Liver (tissue), 9 donors: ENCODE results near the gene IGF1R. TPM values are rescaled to one million over a fixed set of nuclear protein-coding genes. Genes with fewer than 3 reads are reported as not detected.

ENCODE experiments used
- DNase-seq: peaks from one replicate; pipeline ENCODE4 v3.0.0-alpha.2; 2017; ENCODE audit warnings: low spot score
- H3K27ac ChIP-seq, 2 donors: one replicate each; pipeline ENCODE4 v1.7.0; 2013; ENCODE audit warnings: inconsistent platforms in 2 of 2, low read length in 2 of 2, control low read depth in 1 of 2, low read depth in 1 of 2, mild to moderate bottlenecking in 1 of 2
- H3K27me3 ChIP-seq, 4 donors: one replicate each; pipeline versions ENCODE4 v1.6.1 to v1.7.0; 2013; ENCODE audit warnings: low read length in 3 of 4, inconsistent platforms in 1 of 4, mild to moderate bottlenecking in 1 of 4, moderate library complexity in 1 of 4; ENCODE audit not compliant: control insufficient read depth in 4 of 4, insufficient read depth in 4 of 4
- H3K36me3 ChIP-seq, 4 donors: one replicate each; pipeline versions ENCODE4 v1.6.1 to v1.7.0; 2013; ENCODE audit warnings: low read length in 3 of 4, mild to moderate bottlenecking in 3 of 4, low read depth in 1 of 4, moderate library complexity in 1 of 4; ENCODE audit not compliant: control insufficient read depth in 4 of 4, insufficient read depth in 3 of 4
- H3K4me1 ChIP-seq, 4 donors: one replicate each; pipeline versions ENCODE4 v1.6.1 to v1.7.0; 2013; ENCODE audit warnings: low read length in 3 of 4, mild to moderate bottlenecking in 3 of 4, moderate library complexity in 1 of 4; ENCODE audit not compliant: control insufficient read depth in 4 of 4, insufficient read depth in 4 of 4
- H3K4me3 ChIP-seq, 3 donors: one replicate each; pipeline versions ENCODE4 v1.6.1 to v1.7.0; 2013; ENCODE audit warnings: low read length in 3 of 3, control low read depth in 1 of 3, low read depth in 1 of 3, mild to moderate bottlenecking in 1 of 3
- H3K9ac ChIP-seq, 2 donors: one replicate each; pipeline ENCODE4 v1.7.0; 2013; ENCODE audit warnings: low read length in 2 of 2, mild to moderate bottlenecking in 2 of 2, moderate library complexity in 2 of 2, control low read depth in 1 of 2, low read depth in 1 of 2
- H3K9me3 ChIP-seq, 4 donors: one replicate each; pipeline versions ENCODE4 v1.6.1 to v1.7.0; 2013; ENCODE audit warnings: low read length in 3 of 4; ENCODE audit not compliant: control insufficient read depth in 4 of 4
- EGR1 ChIP-seq, 2 donors: IDR thresholded peaks; 2 replicates each; pipeline ENCODE4 v1.6.1; 2016 to 2018; ENCODE audit warnings: antibody characterized with exemption in 2 of 2, low read depth in 2 of 2
- FOXA1 ChIP-seq: IDR thresholded peaks from 2 replicates; pipeline ENCODE4 v1.6.1; 2016; ENCODE audit warnings: antibody characterized with exemption
- FOXA2 ChIP-seq: IDR thresholded peaks from 2 replicates; pipeline ENCODE4 v1.6.1; 2016; ENCODE audit warnings: antibody characterized with exemption
- GABPA ChIP-seq, 2 donors: IDR thresholded peaks in 1 of 2; conservative IDR thresholded peaks in 1 of 2; 2 replicates each; pipeline ENCODE4 v1.6.1; 2016; ENCODE audit warnings: antibody characterized with exemption in 2 of 2, mild to moderate bottlenecking in 1 of 2, moderate library complexity in 1 of 2
- HNF4A ChIP-seq, 2 donors: conservative IDR thresholded peaks; 2 replicates each; pipeline ENCODE4 v1.6.1; 2016; ENCODE audit warnings: antibody characterized with exemption in 2 of 2, mild to moderate bottlenecking in 2 of 2
- HNF4G ChIP-seq: IDR thresholded peaks from 2 replicates; pipeline ENCODE4 v1.6.1; 2016; ENCODE audit warnings: antibody characterized with exemption
- JUND ChIP-seq, 2 donors: IDR thresholded peaks; 2 replicates each; pipeline ENCODE4 v1.6.1; 2016; ENCODE audit warnings: antibody characterized with exemption in 2 of 2
- NR2F2 ChIP-seq: IDR thresholded peaks from 2 replicates; pipeline ENCODE4 v1.6.1; 2016; ENCODE audit warnings: antibody characterized with exemption
- RAD21 ChIP-seq, 2 donors: IDR thresholded peaks; 2 replicates each; pipeline ENCODE4 v1.6.1; 2016; ENCODE audit warnings: antibody characterized with exemption in 2 of 2, mild to moderate bottlenecking in 2 of 2
- SP1 ChIP-seq: IDR thresholded peaks from 2 replicates; pipeline ENCODE4 v1.6.1; 2018; ENCODE audit warnings: antibody characterized with exemption, mild to moderate bottlenecking
- TAF1 ChIP-seq: conservative IDR thresholded peaks from 2 replicates; pipeline ENCODE4 v1.6.1; 2016; ENCODE audit warnings: antibody characterized with exemption, mild to moderate bottlenecking
- YY1 ChIP-seq: IDR thresholded peaks from 2 replicates; pipeline ENCODE4 v1.6.1; 2016; ENCODE audit warnings: antibody characterized with exemption, mild to moderate bottlenecking
- WGBS: extraction: QIAGEN DNeasy Blood & Tissue Kit; methylation state at CpG from one replicate; pipeline ENCODE4 v1.1.7; 2013; 5-methylcytosine and 5-hydroxymethylcytosine counted together
- polyA plus RNA-seq, 2 donors: library from polyadenylated mRNA; stranded (reverse) in 1 of 2; unstranded in 1 of 2; fragments of 200-250 nt in 1 of 2; fragments of >200 nt in 1 of 2; fragmentation: Nextera tagmentation in 1 of 2; extraction: Ambion mirVana in 1 of 2; gene quantifications; one replicate each; pipeline versions ENCODE4 v1.2.1 to v1.2.3, GENCODE V29; 2013 to 2015
- total RNA-seq, 2 donors: library from RNA; depleted of rRNA; stranded (reverse); fragments of >200 nt; gene quantifications; one replicate each; pipeline ENCODE4 v1.2.3, GENCODE V29; 2014
- TF ChIP-seq, protein P1 (sequence below): IDR thresholded peaks from 2 replicates; pipeline ENCODE4 v1.6.1; 2016; ENCODE audit warnings: antibody characterized with exemption
- TF ChIP-seq, protein P2 (sequence below): IDR thresholded peaks from 2 replicates; pipeline ENCODE4 v1.6.1; 2016; ENCODE audit warnings: antibody characterized with exemption, mild to moderate bottlenecking
- TF ChIP-seq, protein P3 (sequence below): IDR thresholded peaks from 2 replicates; pipeline ENCODE4 v1.6.1; 2016; ENCODE audit warnings: antibody characterized with exemption
- TF ChIP-seq, protein P4 (sequence below): fragments of 150-350 bp; IDR thresholded peaks from 2 replicates; pipeline ENCODE4 v1.5.1; 2017; ENCODE audit warnings: improper control_type of control experiment, low read depth, low read length; ENCODE audit not compliant: missing input control
- TF ChIP-seq, protein P5 (sequence below): IDR thresholded peaks from 2 replicates; pipeline ENCODE4 v1.6.1; 2016; ENCODE audit warnings: antibody characterized with exemption
- donor health status: healthy.
- donor health status: healthy.
- donor health status: healthy.
- donor health status: healthy.
- donor health status: healthy.

The IGF1R gene
- total and polyA plus RNA-seq, 4 donors = 0.69 to 10.3 (median 3.2) TPM

DNA sequence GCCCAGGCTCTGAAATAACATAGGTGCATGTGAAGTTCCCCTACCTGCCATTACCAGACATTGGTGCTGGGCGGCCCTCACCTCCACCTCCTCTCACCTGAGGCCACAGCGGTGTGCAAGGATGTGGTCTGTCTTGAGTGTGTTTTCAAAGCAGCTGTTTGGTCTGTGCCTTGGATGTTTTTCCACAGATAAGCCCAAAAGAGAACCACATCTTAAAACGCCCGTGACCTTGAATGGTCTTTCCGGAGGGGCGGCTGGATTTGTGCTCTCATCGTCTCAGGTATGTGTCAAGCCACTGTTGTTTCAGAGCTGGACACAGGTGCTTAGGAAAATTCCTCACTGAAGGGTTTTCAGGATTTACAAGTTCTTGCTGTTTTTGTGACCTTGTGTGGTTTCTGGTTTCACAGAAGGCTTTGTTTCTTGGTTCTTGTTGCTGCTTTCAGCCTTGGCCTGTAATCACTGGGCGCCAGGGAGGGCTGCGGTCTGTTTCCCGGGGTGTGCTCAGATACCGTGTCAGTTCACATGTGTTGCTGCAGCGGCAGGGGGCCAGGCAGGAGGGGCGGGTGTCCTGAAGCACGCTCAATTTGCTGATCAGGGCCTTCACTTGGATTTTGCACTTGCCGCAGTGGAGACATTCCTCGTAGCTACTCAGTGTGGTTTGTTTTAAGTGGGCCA is 128.4 kb downstream of the IGF1R start:
- 65% methylated on average over 16 of the region's 16 CpGs for WGBS
- H3K27ac ChIP-seq = no peak overlapping the region
- no peak overlapping the region for H3K4me3 ChIP-seq
- H3K9ac ChIP-seq = no peak overlapping the region
- DNase-seq = peak; percentile 76
- H3K9me3 ChIP-seq = no peaks in the 10 kb centered on the region
- TF ChIP-seq, protein P1, sequence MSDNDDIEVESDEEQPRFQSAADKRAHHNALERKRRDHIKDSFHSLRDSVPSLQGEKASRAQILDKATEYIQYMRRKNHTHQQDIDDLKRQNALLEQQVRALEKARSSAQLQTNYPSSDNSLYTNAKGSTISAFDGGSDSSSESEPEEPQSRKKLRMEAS = no peak
- TF ChIP-seq, protein P2, sequence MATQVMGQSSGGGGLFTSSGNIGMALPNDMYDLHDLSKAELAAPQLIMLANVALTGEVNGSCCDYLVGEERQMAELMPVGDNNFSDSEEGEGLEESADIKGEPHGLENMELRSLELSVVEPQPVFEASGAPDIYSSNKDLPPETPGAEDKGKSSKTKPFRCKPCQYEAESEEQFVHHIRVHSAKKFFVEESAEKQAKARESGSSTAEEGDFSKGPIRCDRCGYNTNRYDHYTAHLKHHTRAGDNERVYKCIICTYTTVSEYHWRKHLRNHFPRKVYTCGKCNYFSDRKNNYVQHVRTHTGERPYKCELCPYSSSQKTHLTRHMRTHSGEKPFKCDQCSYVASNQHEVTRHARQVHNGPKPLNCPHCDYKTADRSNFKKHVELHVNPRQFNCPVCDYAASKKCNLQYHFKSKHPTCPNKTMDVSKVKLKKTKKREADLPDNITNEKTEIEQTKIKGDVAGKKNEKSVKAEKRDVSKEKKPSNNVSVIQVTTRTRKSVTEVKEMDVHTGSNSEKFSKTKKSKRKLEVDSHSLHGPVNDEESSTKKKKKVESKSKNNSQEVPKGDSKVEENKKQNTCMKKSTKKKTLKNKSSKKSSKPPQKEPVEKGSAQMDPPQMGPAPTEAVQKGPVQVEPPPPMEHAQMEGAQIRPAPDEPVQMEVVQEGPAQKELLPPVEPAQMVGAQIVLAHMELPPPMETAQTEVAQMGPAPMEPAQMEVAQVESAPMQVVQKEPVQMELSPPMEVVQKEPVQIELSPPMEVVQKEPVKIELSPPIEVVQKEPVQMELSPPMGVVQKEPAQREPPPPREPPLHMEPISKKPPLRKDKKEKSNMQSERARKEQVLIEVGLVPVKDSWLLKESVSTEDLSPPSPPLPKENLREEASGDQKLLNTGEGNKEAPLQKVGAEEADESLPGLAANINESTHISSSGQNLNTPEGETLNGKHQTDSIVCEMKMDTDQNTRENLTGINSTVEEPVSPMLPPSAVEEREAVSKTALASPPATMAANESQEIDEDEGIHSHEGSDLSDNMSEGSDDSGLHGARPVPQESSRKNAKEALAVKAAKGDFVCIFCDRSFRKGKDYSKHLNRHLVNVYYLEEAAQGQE = no peak
- TF ChIP-seq RAD21 (IDR thresholded peaks at IDR 0.05) (no peak), EGR1 (IDR thresholded peaks at IDR 0.05; ENCODE audit: low read depth in 2 of 2) (no peak), TAF1 (no peak), GABPA (IDR thresholded peaks at IDR 0.05 in 1 of 2, conservative IDR thresholded peaks at IDR 0.05 in 1 of 2) (no peak), JUND (IDR thresholded peaks at IDR 0.05) (no peak), HNF4A (conservative IDR thresholded peaks at IDR 0.05) (no peak), FOXA2 (no peak), NR2F2 (no peak)
- TF ChIP-seq, protein P3, sequence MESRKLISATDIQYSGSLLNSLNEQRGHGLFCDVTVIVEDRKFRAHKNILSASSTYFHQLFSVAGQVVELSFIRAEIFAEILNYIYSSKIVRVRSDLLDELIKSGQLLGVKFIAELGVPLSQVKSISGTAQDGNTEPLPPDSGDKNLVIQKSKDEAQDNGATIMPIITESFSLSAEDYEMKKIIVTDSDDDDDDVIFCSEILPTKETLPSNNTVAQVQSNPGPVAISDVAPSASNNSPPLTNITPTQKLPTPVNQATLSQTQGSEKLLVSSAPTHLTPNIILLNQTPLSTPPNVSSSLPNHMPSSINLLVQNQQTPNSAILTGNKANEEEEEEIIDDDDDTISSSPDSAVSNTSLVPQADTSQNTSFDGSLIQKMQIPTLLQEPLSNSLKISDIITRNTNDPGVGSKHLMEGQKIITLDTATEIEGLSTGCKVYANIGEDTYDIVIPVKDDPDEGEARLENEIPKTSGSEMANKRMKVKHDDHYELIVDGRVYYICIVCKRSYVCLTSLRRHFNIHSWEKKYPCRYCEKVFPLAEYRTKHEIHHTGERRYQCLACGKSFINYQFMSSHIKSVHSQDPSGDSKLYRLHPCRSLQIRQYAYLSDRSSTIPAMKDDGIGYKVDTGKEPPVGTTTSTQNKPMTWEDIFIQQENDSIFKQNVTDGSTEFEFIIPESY = no peak
- TF ChIP-seq, protein P4, sequence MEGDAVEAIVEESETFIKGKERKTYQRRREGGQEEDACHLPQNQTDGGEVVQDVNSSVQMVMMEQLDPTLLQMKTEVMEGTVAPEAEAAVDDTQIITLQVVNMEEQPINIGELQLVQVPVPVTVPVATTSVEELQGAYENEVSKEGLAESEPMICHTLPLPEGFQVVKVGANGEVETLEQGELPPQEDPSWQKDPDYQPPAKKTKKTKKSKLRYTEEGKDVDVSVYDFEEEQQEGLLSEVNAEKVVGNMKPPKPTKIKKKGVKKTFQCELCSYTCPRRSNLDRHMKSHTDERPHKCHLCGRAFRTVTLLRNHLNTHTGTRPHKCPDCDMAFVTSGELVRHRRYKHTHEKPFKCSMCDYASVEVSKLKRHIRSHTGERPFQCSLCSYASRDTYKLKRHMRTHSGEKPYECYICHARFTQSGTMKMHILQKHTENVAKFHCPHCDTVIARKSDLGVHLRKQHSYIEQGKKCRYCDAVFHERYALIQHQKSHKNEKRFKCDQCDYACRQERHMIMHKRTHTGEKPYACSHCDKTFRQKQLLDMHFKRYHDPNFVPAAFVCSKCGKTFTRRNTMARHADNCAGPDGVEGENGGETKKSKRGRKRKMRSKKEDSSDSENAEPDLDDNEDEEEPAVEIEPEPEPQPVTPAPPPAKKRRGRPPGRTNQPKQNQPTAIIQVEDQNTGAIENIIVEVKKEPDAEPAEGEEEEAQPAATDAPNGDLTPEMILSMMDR = no peak
- TF ChIP-seq, protein P5, sequence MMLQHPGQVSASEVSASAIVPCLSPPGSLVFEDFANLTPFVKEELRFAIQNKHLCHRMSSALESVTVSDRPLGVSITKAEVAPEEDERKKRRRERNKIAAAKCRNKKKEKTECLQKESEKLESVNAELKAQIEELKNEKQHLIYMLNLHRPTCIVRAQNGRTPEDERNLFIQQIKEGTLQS = no peak
- peaks cover 0 to 13% (median 2%) of the 10 kb centered on the region in 4 donors for H3K27me3 ChIP-seq
- no peaks in the 10 kb centered on the region for H3K4me1 ChIP-seq
- no peaks in the 10 kb centered on the region for H3K36me3 ChIP-seq

DNA sequence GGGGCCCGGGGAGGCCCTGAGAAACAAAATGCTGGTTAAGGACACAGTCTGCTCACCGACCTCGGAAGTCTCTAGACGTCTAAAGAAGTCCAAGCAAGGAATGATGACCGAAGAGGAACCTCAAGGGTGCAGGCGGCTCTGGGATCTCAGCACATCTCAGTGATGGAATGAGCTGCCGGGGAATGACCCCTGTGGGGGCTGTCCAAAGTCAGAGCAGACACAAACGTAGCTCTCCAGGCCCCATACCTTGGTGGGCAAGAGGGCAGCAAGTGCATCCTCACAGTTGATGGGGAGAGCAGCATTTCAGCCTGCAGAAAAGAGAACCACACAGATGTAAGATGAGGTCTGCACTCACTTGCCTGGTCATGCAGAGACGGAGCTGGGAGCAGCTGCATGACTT is 129.1 kb downstream of the IGF1R start:
- Histone ChIP-seq H3K9ac (no peak overlapping the region), H3K27me3 (peaks cover 0 to 13% (median 2%) of the 10 kb centered on the region in 4 donors), H3K36me3 (no peaks in the 10 kb centered on the region), H3K4me1 (no peaks in the 10 kb centered on the region), H3K4me3 (no peak overlapping the region), H3K9me3 (no peaks in the 10 kb centered on the region), H3K27ac (no peak overlapping the region)
- no peak for TF ChIP-seq SP1
- TF ChIP-seq HNF4G = no peak
- TF ChIP-seq, protein P1 = no peak
- TF ChIP-seq FOXA2 = no peak
- TF ChIP-seq, protein P4 = no peak
- TF ChIP-seq YY1 = no peak
- no peak for TF ChIP-seq FOXA1
- TF ChIP-seq JUND (IDR thresholded peaks at IDR 0.05) = no peak
- no peak for DNase-seq
- 76% methylated on average over 9 of the region's 9 CpGs for WGBS
